ENCODE results near the gene NTMT1. TPM values are rescaled to one million over a fixed set of nuclear protein-coding genes. Genes with fewer than 3 reads are reported as not detected.

NTMT1 gene
- total and polyA plus RNA-seq, 9 of the 15 experiments (the other 6 are each of a cell fraction or from before 2014, with no cell fraction given): 42.1 to 116 (median 74.7) TPM

DNA sequence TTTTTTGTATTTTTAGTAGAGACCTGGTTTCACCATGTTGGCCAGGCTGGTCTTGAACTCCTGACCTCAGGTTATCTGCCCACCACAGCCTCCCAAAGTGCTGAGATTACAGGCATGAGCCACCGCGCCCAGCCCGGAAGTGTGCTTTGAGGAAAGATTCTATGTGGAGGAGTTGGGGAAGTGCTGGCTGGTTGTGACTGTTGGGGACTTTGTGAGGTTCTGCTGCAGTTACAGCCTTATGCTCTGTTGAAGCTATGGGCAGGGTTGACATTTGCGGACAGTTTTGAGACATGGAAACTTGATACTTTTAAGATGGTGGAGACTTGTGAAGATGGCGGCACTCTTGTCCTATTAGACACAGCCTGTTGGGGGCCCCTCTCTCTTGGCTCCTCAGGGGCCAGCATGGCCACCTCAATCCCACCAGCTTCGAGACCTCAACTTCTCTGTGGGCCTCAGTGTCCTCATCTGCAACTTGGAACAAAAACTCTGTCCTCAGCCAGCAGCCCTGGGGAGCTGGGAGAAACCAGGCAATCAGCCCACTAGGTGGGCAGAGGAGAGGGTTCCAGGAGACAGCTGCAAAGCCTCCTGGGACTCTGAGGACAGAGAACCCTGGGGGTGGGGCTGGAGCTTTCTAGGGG, 29.9 kb upstream of the NTMT1 start (continued):
- TF ChIP-seq ZNF785 (CRISPR knock-in tag; IDR thresholded peaks at IDR 0.05): no peak
- peak; percentile 70; the same call in 1 of the 2 replicates for TF ChIP-seq KLF13 (tag; IDR thresholded peaks at IDR 0.05; ENCODE audit: borderline replicate concordance, low read depth)
- 0 out of 2 replicates have a peak, but pooled peaks have one; percentile 45 for TF ChIP-seq NR2C2 (CRISPR knock-in tag; IDR thresholded peaks at IDR 0.05)
- TF ChIP-seq NR2C2 (tag; IDR thresholded peaks at IDR 0.05): peak; percentile 71
- TF ChIP-seq, protein P1, sequence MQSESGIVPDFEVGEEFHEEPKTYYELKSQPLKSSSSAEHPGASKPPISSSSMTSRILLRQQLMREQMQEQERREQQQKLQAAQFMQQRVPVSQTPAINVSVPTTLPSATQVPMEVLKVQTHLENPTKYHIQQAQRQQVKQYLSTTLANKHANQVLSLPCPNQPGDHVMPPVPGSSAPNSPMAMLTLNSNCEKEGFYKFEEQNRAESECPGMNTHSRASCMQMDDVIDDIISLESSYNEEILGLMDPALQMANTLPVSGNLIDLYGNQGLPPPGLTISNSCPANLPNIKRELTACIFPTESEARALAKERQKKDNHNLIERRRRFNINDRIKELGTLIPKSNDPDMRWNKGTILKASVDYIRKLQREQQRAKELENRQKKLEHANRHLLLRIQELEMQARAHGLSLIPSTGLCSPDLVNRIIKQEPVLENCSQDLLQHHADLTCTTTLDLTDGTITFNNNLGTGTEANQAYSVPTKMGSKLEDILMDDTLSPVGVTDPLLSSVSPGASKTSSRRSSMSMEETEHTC (IDR thresholded peaks at IDR 0.05): no peak; the same call in 1 of the 2 replicates
- no peak for TF ChIP-seq ESRRB (CRISPR knock-in tag; IDR thresholded peaks at IDR 0.05; ENCODE audit: borderline replicate concordance)
- peak; percentile 59; the same call in 1 of the 2 replicates for TF ChIP-seq NFRKB (IDR thresholded peaks at IDR 0.05; ENCODE audit: low read depth)
- 0 out of 2 replicates have a peak, but pooled peaks have one; percentile 59 for TF ChIP-seq ZFP1 (CRISPR knock-in tag; IDR thresholded peaks at IDR 0.05)
- TF ChIP-seq HNRNPH1 (optimal IDR thresholded peaks at IDR 0.05; ENCODE audit: low read depth, low read length): no peak
- no peak for TF ChIP-seq RFX5 (IDR thresholded peaks at IDR 0.05; ENCODE audit: low read depth, low read length)
- TF ChIP-seq, protein P2, sequence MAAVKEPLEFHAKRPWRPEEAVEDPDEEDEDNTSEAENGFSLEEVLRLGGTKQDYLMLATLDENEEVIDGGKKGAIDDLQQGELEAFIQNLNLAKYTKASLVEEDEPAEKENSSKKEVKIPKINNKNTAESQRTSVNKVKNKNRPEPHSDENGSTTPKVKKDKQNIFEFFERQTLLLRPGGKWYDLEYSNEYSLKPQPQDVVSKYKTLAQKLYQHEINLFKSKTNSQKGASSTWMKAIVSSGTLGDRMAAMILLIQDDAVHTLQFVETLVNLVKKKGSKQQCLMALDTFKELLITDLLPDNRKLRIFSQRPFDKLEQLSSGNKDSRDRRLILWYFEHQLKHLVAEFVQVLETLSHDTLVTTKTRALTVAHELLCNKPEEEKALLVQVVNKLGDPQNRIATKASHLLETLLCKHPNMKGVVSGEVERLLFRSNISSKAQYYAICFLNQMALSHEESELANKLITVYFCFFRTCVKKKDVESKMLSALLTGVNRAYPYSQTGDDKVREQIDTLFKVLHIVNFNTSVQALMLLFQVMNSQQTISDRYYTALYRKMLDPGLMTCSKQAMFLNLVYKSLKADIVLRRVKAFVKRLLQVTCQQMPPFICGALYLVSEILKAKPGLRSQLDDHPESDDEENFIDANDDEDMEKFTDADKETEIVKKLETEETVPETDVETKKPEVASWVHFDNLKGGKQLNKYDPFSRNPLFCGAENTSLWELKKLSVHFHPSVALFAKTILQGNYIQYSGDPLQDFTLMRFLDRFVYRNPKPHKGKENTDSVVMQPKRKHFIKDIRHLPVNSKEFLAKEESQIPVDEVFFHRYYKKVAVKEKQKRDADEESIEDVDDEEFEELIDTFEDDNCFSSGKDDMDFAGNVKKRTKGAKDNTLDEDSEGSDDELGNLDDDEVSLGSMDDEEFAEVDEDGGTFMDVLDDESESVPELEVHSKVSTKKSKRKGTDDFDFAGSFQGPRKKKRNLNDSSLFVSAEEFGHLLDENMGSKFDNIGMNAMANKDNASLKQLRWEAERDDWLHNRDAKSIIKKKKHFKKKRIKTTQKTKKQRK (IDR thresholded peaks at IDR 0.05; ENCODE audit: borderline replicate concordance, low read depth, low read length): no peak
- TF ChIP-seq DACH1 (IDR thresholded peaks at IDR 0.05; ENCODE audit: partially characterized antibody): no peak
- no peak for TF ChIP-seq ZNF586 (CRISPR knock-in tag; conservative IDR thresholded peaks at IDR 0.05)
- TF ChIP-seq ZNF778 (CRISPR knock-in tag; IDR thresholded peaks at IDR 0.05): no peak
- TF ChIP-seq E2F5 (CRISPR knock-in tag; IDR thresholded peaks at IDR 0.05): no peak
- TF ChIP-seq MTA3 (IDR thresholded peaks at IDR 0.05; ENCODE audit: borderline replicate concordance): peak; percentile 64; the same call in 1 of the 2 replicates
- no peak for TF ChIP-seq NR1H2 (CRISPR knock-in tag; IDR thresholded peaks at IDR 0.05)
- TF ChIP-seq ZC3H11A (IDR thresholded peaks at IDR 0.05; ENCODE audit: low read depth, low read length): no peak
- TF ChIP-seq SIN3A (IDR thresholded peaks at IDR 0.05; ENCODE audit: borderline replicate concordance in 2 of 2, control insufficient read depth in 1 of 2, low read depth in 2 of 2, low read length in 2 of 2): no peak
- no peak for TF ChIP-seq CSDE1 (IDR thresholded peaks at IDR 0.05)
- TF ChIP-seq SLC30A9 (CRISPR knock-in tag; IDR thresholded peaks at IDR 0.05): 0 out of 2 replicates have a peak, but pooled peaks have one; percentile 54
- TF ChIP-seq POLR2AphosphoS5 (IDR thresholded peaks at IDR 0.05; ENCODE audit: control insufficient read depth, insufficient read depth, low read depth, low read length): peak; percentile 69
- TF ChIP-seq ARID1B (IDR thresholded peaks at IDR 0.05): peak; percentile 97
- TF ChIP-seq ZNF239 (CRISPR knock-in tag; IDR thresholded peaks at IDR 0.05): peak; percentile 86

Data from K562 (cell line).